ENCODE results near the gene CAMK1G. TPM values are rescaled to one million over a fixed set of nuclear protein-coding genes. Genes with fewer than 3 reads are reported as not detected.

The CAMK1G gene
- total RNA-seq, 1 donor from 2014 or later: 3.8 TPM

GRCh38 chr1:209609791-209610630 is 26.5 kb downstream of the CAMK1G start:
- Mint-ChIP-seq H3K27me3 (ENCODE audit: low read depth) (no peaks in the 10 kb centered on the region), H3K27ac (no peak overlapping the region), H3K9me3 (no peaks in the 10 kb centered on the region), H3K36me3 (peaks cover 4% of the 10 kb centered on the region), H3K4me3 (no peak overlapping the region), H3K4me1 (no peaks in the 10 kb centered on the region)
- no peak for DNase-seq (ENCODE audit: low spot score in 2 of 2, unreplicated experiment in 2 of 2)
- TF ChIP-seq, protein P1, sequence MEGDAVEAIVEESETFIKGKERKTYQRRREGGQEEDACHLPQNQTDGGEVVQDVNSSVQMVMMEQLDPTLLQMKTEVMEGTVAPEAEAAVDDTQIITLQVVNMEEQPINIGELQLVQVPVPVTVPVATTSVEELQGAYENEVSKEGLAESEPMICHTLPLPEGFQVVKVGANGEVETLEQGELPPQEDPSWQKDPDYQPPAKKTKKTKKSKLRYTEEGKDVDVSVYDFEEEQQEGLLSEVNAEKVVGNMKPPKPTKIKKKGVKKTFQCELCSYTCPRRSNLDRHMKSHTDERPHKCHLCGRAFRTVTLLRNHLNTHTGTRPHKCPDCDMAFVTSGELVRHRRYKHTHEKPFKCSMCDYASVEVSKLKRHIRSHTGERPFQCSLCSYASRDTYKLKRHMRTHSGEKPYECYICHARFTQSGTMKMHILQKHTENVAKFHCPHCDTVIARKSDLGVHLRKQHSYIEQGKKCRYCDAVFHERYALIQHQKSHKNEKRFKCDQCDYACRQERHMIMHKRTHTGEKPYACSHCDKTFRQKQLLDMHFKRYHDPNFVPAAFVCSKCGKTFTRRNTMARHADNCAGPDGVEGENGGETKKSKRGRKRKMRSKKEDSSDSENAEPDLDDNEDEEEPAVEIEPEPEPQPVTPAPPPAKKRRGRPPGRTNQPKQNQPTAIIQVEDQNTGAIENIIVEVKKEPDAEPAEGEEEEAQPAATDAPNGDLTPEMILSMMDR (IDR thresholded peaks at IDR 0.05; ENCODE audit: unreplicated experiment): no peak

GRCh38 chr1:209610631-209610905 is 27.1 kb downstream of the CAMK1G start:
- Mint-ChIP-seq H3K36me3 (peaks cover 4% of the 10 kb centered on the region), H3K9me3 (no peaks in the 10 kb centered on the region), H3K27ac (no peak overlapping the region), H3K27me3 (ENCODE audit: low read depth) (no peaks in the 10 kb centered on the region), H3K4me1 (no peaks in the 10 kb centered on the region), H3K4me3 (no peak overlapping the region)
- TF ChIP-seq, protein P1 (IDR thresholded peaks at IDR 0.05; ENCODE audit: unreplicated experiment): no peak
- no peak for DNase-seq (ENCODE audit: low spot score in 2 of 2, unreplicated experiment in 2 of 2)

DNA sequence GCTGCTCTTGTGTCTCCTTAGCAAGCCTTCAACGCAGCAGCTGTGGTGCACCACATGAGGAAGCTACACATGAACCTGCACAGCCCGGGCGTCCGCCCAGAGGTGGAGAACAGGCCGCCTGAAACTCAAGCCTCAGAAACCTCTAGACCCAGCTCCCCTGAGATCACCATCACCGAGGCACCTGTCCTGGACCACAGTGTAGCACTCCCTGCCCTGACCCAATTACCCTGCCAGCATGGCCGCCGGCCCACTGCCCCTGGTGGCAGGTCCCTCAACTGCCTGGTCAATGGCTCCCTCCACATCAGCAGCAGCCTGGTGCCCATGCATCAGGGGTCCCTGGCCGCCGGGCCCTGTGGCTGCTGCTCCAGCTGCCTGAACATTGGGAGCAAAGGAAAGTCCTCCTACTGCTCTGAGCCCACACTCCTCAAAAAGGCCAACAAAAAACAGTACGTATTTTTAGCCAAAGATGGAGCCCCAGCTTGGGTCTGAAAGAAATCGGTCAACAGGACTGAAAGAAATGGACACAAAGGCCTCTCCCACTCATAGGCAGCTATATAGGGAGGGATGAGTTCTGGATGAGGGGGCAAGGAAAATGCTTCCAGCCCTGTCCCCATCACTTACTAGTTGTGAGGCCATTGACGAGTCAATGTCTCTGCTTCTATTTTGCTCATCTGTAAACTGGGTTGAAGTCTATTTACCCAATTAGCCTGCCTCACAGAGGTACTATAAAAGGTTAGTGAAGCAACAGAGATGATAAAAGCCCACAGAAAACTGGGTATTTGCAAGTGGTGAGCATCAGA is 28.5 kb downstream of the CAMK1G start:
- TF ChIP-seq, protein P1 (IDR thresholded peaks at IDR 0.05; ENCODE audit: unreplicated experiment): no peak
- no peaks in the 10 kb centered on the region for H3K4me1 Mint-ChIP-seq
- no peak overlapping the region for H3K27ac Mint-ChIP-seq
- DNase-seq (ENCODE audit: low spot score in 2 of 2, unreplicated experiment in 2 of 2): no peak
- H3K27me3 Mint-ChIP-seq (ENCODE audit: low read depth): peaks cover 2% of the 10 kb centered on the region
- H3K9me3 Mint-ChIP-seq: no peaks in the 10 kb centered on the region
- peaks cover 8% of the 10 kb centered on the region for H3K36me3 Mint-ChIP-seq
- no peak overlapping the region for H3K4me3 Mint-ChIP-seq

GRCh38 chr1:209612646-209613399 is 29.3 kb downstream of the CAMK1G start:
- Mint-ChIP-seq H3K9me3 (no peaks in the 10 kb centered on the region), H3K36me3 (peaks cover 13% of the 10 kb centered on the region), H3K4me1 (no peaks in the 10 kb centered on the region), H3K4me3 (no peak overlapping the region), H3K27ac (no peak overlapping the region), H3K27me3 (ENCODE audit: low read depth) (peaks cover 2% of the 10 kb centered on the region)
- no peak for DNase-seq (ENCODE audit: low spot score in 2 of 2, unreplicated experiment in 2 of 2)
- TF ChIP-seq, protein P1 (IDR thresholded peaks at IDR 0.05; ENCODE audit: unreplicated experiment): no peak

- TF ChIP-seq, protein P1 (IDR thresholded peaks at IDR 0.05; ENCODE audit: unreplicated experiment): no peak
- H3K4me3 Mint-ChIP-seq: no peak overlapping the region
- no peak for DNase-seq (ENCODE audit: low spot score in 2 of 2, unreplicated experiment in 2 of 2)
- no peak overlapping the region for H3K27ac Mint-ChIP-seq
- H3K4me1 Mint-ChIP-seq: no peaks in the 10 kb centered on the region
- H3K27me3 Mint-ChIP-seq (ENCODE audit: low read depth): peaks cover 2% of the 10 kb centered on the region
- H3K9me3 Mint-ChIP-seq: no peaks in the 10 kb centered on the region
- H3K36me3 Mint-ChIP-seq: peaks cover 13% of the 10 kb centered on the region
Observed at GRCh38 chr1:209613400-209614150, 30.1 kb downstream of the CAMK1G start.
